HG03432 (cell line): Measurements from ENCODE around the gene ADGRG7.

Experiments used
- ATAC-seq: cut with Tn5 transposase; IDR thresholded peaks from one replicate; pipeline ENCODE4 v1.9.1; 2021; ENCODE audit warnings: mild to moderate bottlenecking, moderate library complexity; ENCODE audit not compliant: unreplicated experiment

The ADGRG7 gene

DNA sequence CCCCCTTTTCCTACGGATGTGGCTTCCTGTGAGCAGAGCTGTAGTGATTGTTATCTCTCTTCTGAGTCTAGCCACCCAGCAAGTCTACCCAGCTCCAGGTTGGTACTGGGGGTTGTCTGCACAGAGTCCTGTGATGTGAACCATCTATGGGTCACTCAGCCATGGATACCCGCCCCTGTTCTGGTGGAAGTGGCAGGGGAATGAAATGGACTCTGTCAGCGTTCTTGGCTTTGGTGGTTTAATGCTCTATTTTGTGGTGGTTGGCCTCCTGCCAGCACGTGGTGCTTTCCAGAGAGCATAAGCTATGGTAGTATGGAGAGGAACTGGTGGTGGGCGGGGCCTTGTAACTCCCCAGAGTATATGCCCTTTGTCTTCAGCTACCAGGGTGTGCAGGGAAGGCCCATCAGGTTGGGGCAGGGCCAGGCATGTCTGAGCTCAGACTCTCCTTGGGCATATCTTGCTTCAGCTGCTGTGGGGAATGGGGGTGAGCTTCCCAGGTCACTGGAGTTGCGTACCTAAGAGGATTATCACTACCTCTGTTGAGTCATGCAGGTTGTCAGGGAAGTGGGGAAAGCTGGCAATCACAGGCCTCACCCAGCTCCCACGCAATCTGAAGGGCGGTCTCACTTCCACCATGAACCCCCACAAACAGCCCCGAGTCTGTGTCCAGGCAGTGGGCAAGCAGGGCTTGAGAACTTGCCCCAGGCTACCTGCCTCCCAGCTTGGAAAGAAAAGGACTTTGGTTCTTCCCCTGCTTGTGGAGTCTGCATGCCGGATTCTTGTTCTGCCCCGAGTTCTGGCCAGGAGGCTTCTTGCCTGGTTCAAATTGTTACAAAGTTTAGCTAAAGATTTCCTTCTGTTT lies 9.0 kb upstream of the ADGRG7 start:
- peak; percentile 48 for ATAC-seq

DNA sequence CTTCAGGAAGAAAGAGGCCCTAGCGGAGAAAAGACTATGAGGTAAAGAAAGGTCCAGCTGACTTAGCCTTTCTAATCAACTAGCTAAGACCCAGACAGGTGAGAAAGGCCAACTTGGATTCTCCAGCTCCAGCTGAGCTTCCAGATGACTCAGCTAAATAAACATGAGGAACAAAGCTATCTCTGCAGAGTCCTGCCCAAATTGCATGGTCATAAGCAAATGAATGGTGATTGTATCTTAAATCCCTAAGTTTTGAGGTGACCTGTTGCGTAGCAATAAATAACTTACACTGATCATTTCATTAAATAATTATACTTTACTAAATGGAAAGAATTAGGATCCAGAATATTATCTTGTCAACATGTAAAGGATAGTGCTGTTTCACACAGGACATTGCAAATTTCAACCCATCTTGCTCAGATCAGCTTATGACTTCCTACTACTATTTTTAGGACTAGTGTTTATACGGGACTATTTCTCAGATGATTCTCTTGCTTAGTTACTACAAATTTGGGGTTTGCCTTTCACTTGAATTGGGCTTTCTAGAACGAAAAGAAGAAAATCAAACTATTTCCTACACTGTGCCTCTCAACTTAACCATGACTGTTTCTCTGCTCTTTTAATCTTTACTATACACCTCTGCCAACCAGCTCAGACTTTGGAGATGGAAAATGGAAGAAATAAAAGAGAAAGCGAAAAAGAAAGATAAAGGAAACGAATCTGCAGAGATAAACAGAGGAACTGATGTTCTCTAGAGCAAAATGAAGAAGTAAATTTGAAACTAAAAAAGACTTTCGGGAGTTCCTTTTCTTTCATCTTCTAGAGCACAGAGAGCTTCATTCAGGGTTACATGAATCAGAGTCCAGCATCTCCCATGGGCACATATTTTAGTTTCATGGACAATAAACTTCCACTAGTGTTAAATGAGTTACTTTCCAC lies 6.6 kb upstream of the ADGRG7 start:
- ATAC-seq, result peak; percentile 36

DNA sequence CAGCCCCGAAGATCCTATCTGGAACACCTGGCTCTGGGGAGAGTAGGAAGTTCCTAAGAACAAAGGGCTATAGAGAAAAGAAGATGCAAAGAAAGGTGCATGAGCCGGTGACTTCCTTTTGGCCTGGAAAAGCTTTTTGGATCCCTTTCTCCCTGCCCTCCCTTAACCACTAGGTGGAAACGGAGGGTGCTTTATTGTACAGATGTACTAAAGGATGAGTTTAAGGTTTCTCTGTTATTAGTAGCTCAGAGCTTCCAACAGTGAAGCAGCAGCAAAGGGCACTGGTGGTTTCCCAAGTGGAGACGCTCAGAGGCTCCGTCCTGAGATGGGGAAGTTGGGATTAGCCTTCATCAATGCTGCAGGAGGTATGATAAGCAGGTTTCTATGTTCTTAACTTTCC lies 5.9 kb upstream of the ADGRG7 start:
- peak; percentile 30 for ATAC-seq

DNA sequence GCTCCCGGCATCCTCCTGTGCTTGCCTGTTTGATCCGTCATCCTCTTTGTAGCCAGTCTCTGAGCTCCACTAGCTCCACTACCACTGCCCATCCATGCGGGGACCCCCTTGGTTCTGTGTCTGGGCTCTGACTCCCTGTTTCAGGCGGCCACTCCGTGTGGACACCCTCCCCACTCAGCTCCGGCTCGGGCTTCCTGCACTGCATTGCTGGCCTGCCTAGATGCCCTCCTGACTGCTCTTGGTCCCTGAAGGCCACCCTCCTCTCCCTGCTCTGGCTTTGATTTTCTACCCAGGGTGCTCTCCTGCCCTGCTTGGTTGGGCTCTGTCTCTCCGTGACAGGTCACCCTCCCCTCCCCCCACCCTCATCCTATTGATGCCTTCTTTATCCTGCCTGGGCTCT lies 4.0 kb upstream of the ADGRG7 start:
- ATAC-seq, result no peak

DNA sequence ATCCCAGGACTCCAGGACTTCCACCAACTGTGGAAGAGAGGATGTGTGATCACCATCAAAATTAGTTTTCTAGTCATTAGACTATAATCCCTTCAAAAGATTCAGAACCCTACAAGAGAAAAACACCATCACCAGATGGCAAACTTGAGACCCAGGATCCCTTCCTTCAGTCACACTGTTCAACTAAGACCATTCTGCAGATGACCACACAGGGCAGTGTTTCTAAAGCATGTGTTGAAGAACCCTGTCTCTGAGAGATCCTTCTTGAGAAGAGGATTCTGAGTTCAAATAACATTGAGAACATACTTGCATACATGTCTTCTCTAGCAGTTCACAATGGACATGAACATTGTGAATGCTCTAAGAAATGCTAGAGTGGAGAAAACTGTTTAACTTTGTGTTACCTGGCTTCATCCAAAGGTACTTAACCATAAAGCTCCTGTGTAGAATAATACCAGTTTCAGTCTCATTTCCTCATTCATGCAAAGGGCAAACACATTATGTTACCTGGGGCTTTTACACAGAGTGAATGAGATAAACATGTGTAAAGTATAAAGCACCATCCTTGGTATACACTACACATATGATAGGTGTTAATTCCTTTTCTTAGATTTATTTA lies 2.4 kb upstream of the ADGRG7 start:
- peak; percentile 79 for ATAC-seq

DNA sequence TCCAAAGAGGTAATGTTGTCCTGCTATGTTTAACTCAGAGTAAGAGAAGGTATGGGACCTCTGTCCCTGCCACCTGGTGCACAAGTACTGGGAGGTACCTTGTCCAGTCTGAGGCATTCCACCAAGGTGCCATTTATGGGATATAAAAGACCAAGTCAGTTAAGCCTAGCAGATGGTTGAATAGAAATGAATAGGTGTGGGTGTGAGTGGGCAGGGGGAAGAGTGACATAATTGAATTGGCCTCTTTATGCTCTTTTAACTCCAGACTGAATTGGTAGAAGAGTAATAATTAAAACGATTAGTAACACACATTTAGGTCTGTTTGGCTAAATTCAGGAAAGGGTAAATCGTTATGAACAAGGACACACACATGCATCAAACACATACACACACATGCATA lies 562 bp downstream of the ADGRG7 start:
- ATAC-seq, result no peak

DNA sequence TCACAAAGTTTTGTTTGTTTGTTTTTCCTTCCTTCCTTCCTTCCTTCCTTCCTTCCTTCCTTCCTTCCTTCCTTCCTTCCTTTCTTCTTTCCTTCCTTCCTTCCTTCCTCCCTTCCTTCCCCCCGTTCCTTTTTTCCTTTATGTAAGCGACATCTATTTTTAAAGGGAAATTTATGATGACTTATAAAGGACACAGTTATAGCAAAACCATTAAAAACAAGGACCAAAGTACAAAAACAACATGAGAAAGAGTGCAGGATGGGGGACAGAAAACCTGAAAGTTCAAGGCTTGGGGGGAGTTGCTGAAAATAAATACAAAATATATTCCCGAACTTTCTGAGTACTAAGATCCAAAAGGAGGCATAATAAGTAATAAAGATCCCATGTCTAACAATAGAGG lies 1.8 kb downstream of the ADGRG7 start:
- ATAC-seq, result no peak

DNA sequence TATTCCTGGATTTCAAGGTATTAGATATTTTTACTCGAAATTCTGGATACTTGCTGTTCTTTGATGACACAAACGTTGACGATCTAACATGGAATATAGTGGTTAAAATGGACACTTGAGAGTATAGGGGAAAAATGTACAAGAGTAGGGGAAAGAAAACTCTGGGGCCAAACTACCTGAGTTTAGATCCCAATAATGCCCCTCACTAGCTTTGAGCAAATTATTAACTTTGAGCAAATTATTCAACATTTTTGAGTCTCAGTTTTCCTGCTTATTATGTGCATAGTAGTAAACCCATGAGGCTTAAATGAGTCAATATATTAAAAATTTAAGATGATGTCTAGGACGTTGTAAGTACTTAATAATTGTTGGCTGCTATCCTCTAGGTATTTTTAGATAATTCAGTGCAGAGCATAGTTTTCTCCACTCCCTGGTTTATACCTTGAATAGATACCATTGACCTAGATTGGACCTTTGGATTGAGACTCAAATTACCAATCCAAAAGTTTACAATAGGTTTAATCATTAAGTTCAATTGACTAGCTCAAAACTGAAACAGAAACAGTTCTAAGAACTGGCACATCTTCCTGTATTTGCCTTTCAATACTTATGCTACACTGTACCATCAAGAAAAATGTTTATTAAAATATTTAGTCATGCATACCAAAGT lies 4.5 kb downstream of the ADGRG7 start:
- peak; percentile 76 for ATAC-seq

DNA sequence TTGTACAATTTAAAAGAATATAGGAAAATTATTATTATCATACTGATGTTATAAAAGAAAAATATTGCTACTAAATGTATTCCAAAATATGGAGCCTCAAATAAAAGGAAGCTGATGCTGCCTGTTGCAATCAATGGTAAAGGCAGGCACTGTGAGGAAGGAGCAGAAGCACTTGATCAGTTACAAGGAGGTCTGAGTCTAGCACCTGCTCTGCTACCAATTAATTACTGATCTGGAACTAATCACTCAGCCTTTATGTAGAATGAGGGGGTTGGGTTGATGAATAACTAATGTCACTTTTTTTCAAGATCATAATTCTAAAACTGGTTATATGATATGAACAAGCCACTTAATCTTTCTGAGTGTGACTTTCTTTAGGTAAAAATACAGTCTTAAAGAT lies 5.5 kb downstream of the ADGRG7 start:
- peak; percentile 47 for ATAC-seq

DNA sequence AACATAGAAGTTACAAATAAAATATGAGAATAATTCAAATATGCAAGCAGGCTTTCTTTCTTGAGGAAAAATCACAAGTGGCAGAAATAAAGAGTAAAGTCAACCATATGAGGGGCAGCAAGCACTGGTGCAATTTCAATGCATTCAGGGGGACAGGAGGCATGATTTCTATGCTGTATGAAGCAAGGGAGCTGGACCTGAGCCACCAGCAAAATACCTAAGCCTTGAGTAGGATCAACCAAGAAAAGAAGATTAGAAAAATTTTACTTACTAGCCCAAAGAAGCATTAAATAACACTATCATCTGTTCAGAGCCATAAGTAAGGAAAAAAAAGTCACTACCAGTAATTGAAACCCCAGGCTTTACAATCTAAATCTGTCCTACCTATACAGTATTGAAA lies 6.3 kb downstream of the ADGRG7 start:
- ATAC-seq, result no peak

DNA sequence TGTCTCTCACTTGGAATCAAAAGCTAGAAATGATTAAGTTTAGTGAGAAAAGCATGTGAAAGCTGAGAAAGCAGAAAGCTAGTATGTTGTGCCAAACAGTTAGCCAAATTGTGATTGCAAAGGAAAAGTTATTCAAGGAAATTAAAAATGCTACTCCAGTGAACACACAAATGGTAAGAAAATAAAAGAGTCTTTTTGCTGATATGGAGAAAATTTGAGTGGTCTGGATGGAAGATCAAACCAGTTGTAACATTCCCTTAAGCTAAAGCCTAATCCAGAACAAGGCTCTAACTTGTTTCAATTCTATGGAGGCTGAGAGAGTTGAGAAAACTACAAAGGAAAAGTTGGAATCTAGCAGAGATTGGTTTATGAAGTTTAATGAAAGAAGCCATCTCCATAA lies 11.8 kb downstream of the ADGRG7 start:
- no peak for ATAC-seq

DNA sequence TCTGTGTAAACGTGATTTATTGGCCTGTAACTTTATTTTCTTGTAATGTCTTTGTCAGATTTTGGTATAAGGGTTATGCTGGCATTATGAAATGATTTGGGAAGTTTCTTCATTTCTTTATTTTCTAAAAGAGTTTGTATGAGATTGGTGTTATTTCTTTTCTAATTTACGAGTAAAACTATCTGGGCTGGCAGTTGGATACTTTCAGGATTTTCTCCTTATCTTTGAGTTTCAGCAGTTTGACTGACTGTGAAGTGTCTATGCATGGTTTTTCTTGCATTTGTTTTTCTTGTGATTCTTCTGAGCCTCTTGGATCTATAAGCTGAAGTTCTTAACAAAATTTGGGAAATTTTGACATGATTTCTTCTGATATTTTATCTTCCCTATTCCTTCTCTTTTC lies 18.1 kb downstream of the ADGRG7 start:
- ATAC-seq, result no peak

DNA sequence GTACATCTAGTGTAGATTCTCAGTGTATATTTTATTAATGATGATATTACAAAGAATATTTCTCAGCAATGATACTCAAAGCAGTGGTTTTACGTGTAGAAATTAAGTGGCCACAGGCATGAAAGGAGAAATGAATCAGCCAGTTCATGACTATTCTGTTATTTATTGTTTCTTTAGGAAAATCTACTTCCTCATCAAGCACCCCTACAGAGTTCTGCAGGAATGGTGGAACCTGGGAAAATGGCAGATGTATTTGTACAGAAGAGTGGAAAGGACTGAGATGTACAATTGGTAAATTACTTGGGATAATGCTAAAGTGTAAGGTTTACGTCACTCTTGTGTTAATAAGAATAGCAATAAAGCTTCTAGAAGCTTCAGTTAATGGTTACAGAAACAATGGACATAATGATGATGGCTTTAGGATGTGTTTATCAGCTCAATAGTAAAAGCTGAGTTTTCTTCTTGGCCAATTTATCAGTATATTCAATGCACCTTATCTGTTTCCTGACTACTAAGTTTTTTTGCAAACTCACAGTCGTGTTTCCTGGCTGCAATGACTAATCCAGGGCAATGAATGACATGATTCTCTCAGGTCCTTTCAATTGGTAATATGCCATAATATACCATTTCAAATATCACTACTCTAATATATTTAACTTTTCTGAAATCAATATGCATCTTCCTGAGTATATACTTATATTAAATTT lies 20.2 kb downstream of the ADGRG7 start:
- ATAC-seq, result no peak

DNA sequence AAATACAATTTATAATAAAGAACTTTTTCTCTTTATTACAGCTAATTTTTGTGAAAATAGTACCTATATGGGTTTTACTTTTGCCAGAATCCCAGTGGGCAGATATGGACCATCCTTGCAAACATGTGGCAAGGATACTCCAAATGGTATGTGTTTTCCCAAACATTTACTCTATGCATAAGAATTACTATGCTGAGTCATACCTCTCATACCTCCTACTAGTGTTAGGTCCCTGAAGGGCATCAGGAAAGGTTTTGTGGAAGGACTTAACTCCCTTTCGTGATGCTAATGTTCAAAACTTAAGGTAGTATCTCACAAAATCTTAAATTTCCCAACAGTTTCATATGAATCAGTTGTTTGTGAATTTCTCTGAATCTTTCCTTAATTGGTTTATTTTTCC lies 21.3 kb downstream of the ADGRG7 start:
- no peak for ATAC-seq

DNA sequence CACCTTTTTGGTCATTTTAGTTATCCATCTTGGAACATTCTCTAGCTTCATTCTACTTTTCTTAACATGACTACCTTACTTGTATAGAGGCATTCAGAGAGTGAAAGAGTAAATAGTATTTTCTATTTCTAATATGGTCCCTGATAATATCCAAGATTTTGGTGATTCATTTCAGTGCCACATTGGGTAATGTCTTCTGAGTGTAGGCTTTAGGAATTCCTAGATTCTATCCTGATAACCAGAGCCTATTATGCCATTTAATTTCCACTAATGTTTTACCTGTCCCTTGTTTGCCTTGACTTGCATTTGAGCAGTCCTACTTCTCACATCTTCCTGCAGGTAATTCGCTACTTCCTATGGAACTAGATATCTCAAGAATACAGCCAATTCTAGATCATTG lies 21.8 kb downstream of the ADGRG7 start:
- no peak for ATAC-seq

DNA sequence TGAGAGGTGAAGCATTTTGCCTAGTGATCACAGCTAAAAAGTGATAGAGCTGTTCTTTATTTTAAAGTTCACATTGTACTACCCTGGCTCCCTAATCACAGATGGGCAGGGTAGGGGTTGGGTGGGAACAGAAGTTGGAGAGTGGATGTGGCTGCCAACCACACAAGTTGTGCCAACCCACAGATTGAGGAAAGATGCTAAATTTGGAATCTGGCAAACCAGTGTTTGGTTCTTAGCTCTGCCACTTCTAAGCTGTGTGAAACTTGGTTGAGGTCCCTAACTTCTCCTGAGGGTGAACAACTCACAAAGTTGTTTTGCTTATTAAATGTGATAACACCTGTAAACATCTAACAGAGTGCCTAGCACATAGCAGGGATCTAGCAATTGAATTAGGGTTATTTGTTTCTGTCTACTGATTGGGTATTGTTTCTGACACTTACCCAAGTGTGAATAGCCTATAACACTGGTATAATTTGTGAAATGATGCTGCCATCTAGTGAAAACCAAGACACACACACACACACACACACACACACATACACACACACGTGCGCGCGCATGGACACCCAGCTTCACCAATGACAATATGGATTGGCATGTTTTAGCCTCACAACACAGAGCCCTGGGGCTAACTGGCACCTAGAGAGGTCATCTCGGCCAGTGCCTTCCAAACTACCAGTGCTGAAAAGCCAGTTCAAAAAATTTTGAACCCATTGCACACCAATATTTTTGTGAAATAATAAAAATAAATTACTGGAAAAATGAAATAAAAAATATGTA lies 25.3 kb downstream of the ADGRG7 start:
- ATAC-seq, result no peak

DNA sequence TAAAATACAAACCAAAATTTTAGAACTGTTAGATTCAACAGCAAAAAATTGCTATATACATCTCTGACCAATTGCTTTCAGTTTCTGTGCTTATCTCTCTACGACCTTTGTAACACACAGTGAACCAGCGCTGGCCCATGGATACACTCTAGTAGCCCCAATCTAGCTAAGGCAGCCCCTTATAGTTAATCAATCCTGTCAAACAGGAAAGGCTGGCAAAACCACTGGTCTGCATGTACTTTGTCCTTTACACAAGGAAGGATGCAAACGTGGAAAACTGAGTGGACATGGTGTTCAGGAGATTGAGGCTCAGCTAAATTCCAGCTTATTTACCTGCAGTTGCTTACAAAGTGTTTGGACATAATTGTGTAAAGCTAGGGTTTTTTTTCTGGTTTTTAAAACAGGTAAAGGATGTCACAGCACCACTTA lies 25.9 kb downstream of the ADGRG7 start:
- ATAC-seq, result no peak

DNA sequence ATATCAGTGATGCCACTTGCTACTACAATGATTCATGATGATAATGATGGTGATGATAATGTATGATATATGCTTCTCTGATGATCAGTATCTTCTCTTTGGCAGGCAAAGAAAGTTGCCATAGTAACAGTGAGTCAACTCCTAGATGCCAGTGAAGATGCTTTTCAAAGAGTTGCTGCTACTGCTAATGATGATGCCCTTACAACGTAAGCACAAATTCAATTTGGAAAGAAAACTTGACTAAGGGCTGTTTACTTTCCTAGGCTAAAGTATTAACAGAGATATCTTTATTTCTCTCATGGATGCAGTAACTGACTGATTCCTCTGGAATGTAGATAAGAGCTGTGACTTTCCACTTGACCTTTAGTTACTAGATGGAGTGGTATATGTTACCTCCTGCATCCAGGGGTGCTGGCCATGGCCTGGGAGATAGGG lies 27.8 kb downstream of the ADGRG7 start:
- ATAC-seq, result no peak

DNA sequence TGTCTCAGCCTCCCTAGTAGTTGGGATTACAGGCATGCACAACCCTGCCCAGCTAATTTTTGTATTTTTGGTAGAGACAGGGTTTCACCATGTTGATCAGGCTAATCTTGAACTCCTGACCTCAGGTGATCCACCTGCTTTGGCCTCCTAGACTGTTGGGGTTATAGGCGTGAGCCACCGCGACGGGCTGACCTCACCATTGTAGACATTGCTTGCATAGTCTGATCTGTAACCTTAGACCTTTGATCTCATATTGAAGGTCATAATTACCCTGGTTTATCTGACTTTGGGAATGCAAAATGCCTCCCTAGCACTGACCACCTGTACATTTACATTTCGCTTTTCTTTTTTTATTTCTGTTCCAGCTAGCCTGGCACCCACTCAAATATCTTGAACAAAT lies 31.2 kb downstream of the ADGRG7 start:
- ATAC-seq, result no peak
